GM19467 (cell line): Measurements from ENCODE around the gene SYMPK.
"Not testable (repeated sequence)": the region's sequence is repeated elsewhere in the genome, so short reads cannot be mapped to it uniquely, and the experiment has no call there.

Experiments
- ATAC-seq: cut with Tn5 transposase; IDR thresholded peaks from one replicate; pipeline ENCODE4 v1.9.1; 2021; ENCODE audit warnings: mild to moderate bottlenecking, moderate library complexity; ENCODE audit not compliant: unreplicated experiment

The SYMPK gene

GRCh38 chr19:45870798-45871197, 7.9 kb upstream of the SYMPK start:
- no peak for ATAC-seq

GRCh38 chr19:45867241-45867640, 4.3 kb upstream of the SYMPK start:
- ATAC-seq = not testable (repeated sequence)

- no peak for ATAC-seq
Observed at GRCh38 chr19:45866400-45867176, 3.6 kb upstream of the SYMPK start.

GRCh38 chr19:45865269-45865948, 2.5 kb upstream of the SYMPK start:
- no peak for ATAC-seq

GRCh38 chr19:45864629-45865082, 1.7 kb upstream of the SYMPK start:
- ATAC-seq = no peak

- ATAC-seq = no peak
Observed at GRCh38 chr19:45863840-45864628, 1.1 kb upstream of the SYMPK start, which contains the start of gene FOXA3. Gene FOXA3 (plus strand): TSS chr19:45864326. CDS start chr19:45864457, 131 bp downstream.

GRCh38 chr19:45863335-45863839, 440 bp upstream of the SYMPK start:
- no peak for ATAC-seq

GRCh38 chr19:45862271-45862563, 730 bp downstream of the SYMPK start:
- no peak for ATAC-seq

- ATAC-seq = no peak
Observed at GRCh38 chr19:45860359-45861259, 2.3 kb downstream of the SYMPK start.

GRCh38 chr19:45854167-45854778, 8.7 kb downstream of the SYMPK start:
- ATAC-seq = no peak

GRCh38 chr19:45852983-45853382, 10.0 kb downstream of the SYMPK start:
- no peak for ATAC-seq

- no peak for ATAC-seq
Observed at GRCh38 chr19:45852145-45852750, 10.7 kb downstream of the SYMPK start.

GRCh38 chr19:45848922-45849321, 14.0 kb downstream of the SYMPK start:
- no peak for ATAC-seq

- no peak for ATAC-seq
Observed at GRCh38 chr19:45847663-45848062, 15.3 kb downstream of the SYMPK start.

- ATAC-seq = no peak
Observed at GRCh38 chr19:45842198-45842597, 20.7 kb downstream of the SYMPK start.

GRCh38 chr19:45834970-45835369, 28.0 kb downstream of the SYMPK start:
- no peak for ATAC-seq

GRCh38 chr19:45828945-45829344, 34.0 kb downstream of the SYMPK start:
- no peak for ATAC-seq

GRCh38 chr19:45828523-45828922, 34.4 kb downstream of the SYMPK start:
- no peak for ATAC-seq

- no peak for ATAC-seq
Observed at GRCh38 chr19:45827459-45828093, 35.4 kb downstream of the SYMPK start.
